ENCODE data around the gene PPP4R2.

Gene PPP4R2

DNA sequence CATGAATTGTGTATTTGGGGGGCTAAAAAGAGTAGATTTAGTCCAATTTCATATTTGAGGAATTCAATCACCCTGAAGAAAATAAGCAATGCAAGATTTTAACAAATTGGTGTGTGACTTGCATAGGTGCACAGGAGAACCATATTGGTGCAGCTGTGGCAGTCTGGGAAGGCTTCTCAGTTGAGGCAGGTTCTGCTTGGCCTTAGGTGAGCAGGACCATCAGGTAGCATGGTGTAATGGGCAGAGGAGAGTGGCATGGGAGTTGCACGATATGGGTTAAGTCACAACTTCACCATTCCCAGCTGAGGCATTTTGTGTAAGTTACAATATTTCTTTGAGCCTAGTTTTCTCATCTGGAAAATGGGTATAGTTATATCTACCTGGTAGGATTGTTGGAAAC is 75.3 kb downstream of the PPP4R2 start:
- no peak for DNase-seq

DNA sequence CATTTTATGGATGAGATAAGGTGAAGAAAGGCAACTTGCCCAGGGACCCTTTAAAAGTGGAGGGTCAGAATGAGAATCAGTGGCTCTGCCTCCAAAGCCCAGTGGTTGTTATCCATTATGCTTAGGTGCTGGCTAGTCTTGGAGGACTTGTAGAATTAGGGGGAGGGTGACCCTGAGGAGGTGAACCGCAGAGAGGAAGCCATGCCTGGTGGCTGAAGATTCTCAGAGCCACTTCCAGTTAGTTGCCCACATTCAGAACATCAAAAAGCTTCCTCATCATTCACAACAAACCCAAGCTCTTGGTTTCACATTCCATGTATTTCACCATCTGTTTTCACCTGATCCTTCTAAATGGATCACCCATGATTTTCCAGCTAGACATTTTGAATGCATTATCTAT is 76.0 kb downstream of the PPP4R2 start:
- DNase-seq: no peak

DNA sequence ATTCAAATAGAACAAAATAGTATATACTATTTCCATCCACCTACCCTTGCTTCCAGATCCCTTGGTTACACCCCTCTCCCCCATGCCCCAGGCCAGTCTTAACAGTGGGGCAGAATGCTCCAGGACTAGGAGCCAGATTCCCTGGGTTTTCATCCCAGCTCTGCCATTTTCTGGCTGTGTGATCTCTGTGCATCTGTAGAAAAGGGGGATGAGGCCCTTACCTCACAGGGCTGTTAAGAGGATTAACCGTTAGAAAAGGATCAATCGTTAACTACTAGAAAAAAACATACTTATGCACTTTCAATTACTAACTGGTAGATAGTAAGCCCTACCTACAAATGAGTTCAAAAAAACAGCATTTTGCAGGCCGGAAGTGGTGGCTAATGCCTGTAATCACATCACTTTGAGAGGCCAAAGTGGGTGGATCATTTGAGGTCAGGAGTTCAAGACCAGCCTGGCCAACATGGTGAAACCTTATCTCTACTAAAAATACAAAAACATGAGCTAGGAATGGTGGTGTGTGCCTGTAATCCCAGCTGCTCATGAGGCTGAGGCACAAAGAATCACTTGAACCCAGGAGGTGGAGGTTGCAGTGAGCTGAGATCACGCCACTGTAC is 76.6 kb downstream of the PPP4R2 start:
- no peak for DNase-seq

DNA sequence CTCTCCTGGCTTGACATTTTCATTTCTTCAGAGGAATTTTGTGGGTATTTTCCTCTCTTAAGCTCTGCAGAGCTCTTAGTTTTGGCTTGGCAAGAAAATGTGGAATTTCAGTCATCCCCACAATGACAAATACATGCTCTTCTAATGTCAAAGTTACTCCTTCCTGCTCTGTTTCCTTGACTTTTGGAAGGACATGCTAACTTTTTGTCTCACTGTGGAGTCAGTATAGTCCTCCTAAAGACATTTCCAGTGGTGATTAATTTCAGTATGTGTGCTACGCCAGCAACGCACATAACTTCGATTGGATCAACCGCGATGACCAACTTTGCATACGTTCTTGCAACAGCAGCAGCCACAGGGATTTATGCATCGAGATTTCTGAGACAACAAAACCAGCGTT is 78.2 kb downstream of the PPP4R2 start:
- DNase-seq: no peak

DNA sequence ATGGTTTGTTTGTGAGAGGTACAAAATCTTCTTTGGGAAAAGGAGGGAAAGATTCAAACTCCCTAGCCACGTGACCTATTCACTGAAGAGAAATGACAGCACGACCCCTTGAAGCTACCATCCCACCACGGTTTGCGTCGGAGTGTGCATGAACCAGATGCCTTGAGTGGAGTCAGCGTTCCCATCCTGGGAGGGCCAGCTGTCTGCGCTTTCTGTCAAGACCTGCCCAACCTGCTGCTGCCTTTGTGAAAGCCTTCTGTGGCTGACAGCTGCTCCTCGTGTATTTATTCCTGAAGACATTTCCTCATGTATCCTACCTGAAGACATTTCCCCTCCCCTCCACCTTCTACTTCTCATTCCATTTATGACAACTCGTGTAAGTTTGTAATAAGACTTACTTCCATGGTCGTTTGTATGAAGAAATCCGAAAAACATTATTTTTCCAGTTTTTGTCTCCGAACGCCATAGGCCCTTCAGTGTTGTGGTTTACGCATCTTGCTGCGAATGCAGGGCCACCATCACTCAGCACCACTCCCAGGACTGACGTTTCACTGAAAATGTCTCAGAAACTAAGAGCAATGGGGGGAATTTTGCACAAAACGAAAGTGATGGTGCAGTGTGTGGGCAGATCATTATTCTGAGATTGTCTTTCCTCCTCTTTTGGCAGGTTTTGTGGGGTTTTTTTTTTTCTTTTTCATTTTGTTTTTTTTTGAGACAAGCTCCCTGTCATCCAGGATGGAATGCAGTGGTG is 83.8 kb downstream of the PPP4R2 start:
- no peak for DNase-seq

DNA sequence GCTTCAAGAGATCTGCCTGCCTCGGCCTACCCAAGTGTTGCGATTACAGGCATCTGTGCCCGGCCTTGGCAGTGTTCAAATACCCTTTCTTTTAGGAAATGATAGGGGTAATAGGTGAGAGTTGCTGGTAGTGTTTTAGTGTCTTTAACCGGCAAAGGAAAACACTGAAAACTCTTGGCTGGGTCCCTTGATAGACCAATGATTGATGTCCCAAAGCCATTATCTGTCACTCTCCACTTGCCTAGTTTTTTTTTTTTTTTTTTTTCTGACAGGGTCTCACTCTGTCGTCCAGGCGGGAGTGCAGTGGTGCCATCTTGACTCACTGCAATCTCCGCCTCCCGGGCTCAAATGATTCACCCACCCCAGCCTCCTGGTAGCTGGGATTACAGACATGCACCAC is 84.5 kb downstream of the PPP4R2 start:
- no peak for DNase-seq

DNA sequence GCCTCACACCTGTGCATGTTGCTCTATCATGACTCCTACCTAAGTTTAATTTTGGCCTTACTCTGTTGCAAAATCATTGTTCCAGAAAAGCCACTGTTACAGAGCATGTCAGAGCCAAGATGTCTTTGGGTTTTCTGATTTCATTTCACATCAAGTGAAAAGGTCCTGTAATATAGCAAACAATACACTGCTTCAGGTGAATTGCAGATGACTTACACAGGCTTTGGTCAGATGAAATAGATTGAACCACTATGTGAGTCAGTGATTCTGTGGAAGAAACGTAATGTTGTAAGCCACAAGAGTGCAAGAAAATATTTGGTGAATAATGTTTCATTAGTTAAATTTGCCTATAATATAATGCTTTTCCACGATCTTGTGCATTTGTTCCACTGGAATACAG is 87.6 kb downstream of the PPP4R2 start:
- DNase-seq: no peak

DNA sequence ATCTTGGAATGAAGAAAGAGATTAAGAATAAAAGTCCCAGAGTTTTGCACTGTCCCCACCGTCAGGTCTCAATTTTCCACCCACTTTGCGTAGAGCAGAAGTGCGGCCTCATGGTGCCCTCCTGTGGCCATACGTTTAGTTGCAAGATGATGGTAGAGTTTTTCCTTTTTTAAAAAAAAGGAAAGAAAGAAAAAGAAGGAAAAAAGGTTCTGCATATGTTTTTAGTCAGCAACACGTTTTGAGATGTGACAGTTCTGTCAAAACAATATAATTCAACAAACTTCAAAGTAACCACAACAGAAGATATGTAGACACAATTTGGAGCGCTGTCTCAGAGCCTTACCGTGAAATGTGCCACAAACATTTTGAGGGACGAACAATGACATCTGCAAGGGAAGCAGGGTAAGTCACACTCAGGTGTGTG is 89.5 kb downstream of the PPP4R2 start:
- DNase-seq: no peak

DNA sequence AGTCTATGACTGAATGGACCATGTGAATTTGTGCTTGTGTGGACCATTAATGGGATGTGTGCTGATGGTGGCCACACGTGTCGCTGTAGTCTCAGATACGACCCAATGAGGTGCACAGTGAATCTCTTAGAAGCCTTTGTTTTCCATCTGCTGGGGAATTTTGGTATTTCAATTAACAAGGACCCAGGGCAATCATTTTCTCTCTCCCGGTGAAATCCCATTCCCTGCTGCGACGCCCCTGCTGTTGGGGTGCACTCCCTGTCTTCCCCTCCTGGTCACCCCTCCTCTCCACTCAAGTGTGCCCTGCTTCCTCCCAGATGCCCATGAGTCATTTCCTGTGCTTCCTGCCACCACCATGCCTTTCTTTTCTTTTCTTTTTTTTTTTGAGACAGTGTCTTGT is 97.5 kb downstream of the PPP4R2 start:
- DNase-seq: no peak

DNA sequence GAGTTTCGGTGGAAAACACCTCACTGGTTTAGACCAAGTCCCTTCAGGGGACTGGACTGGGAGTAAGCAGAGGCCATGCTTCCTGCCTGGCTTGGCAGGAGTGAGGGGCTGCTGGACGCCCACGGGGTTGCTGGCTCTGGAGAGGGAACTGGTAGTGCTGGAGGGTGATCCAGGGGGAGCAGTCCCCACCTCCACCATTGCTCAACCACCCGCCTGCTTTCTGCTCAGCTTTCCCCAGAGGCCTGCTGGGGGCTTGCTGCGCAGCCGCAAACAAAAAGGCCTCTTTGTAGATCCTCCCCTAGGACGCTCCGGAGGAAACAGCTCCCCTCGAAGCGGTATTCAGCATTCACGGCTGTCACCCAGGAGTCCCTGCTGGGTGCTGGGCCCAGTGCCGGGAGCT is 98.3 kb downstream of the PPP4R2 start:
- DNase-seq: peak; percentile 45

DNA sequence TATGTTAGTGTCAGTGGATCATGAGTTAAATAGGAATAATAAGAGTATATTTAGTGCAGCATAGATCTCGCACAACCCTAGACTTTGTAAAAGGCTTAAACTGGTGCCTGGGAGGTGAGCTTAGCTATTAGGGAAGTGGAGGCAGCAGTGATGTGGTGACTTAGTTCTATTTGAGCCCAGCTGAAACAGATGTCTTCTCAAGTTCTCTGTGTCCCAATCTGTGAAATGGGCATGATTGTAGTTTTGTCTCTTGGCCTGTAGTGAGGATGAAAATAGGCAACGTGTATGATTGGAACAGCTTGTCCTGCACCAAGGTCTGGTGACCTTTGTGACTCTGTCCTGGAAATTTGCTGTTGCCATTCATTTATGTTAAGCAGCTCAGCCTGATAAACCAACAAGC is 99.6 kb downstream of the PPP4R2 start:
- DNase-seq: no peak

DNA sequence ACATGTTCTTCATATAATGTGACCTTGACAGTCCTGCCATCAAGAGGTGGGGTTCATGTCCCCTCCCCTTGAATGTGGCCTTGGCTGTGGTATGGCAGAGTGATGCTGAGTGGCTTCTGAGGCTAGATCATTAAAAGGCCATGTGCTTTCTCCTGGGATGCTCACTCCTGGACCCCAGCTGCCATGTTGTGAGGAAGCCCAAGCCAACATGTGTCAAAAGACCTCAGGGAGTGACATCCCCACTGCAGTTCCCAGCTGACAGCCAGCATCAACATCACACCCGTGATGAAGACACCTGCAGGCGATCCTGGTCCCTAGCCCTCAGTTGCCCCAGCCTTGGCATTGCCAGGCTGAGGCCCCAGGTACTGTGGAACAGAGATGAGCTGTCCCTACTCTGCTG is 101.4 kb downstream of the PPP4R2 start:
- DNase-seq: no peak

DNA sequence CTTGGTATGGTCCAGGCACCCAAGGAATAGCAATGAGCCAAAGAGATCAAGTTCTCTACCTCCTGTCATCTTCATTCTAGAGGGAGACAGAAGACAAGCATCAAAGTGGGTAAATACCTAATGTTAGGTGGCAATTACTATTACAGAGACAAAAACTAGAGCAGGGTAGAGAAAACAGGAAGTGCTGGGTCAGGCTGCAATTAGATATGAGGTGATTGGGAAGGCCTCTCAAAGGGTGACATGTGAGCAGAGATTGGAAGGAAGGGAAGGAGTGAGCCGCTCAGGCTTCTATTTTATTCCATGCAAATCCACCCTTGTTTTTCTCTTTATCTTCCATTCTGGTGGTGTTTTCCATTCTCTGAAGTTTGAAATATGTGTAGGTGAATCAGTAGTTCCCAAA is 102.3 kb downstream of the PPP4R2 start:
- DNase-seq: no peak

DNA sequence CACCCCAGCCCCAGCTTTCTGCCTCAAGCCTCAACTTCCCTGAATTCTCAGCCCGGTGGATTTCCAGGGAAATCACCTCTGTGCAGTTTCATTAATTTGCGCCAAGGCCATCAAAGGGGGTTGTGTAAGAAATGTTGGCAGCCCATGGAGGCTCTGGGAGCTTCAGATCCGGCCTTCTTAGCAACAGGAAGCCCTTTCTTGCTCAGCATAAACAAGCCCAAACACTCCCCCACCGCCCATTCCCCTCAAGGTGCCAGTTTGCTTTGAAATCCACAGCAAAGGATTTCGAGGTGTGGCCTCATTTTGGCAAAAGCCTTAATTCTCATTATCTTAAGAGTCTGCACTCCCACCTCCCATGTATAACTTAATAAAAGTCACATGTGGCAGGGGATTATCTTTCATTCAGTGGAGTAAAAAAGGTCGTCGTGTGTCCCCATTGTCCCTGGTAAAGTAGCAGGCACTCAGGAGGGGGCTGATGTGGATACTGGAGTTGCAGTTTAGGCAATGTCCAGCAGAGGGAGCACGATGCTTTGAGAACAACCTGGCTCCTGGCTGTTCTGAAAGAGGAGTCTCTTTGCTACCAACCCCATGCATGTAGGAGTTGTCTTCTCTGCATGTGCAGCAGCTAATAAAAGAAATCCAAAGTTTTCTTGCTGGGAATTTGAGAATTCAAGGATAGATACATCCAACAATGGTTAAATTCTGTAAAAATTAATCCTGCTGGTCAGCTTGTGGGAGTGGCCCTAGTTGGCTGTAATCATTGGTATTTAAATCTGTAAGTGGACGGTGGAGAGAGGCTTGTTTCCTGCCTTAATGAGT is 104.3 kb downstream of the PPP4R2 start:
- peak; percentile 63 for DNase-seq

DNA sequence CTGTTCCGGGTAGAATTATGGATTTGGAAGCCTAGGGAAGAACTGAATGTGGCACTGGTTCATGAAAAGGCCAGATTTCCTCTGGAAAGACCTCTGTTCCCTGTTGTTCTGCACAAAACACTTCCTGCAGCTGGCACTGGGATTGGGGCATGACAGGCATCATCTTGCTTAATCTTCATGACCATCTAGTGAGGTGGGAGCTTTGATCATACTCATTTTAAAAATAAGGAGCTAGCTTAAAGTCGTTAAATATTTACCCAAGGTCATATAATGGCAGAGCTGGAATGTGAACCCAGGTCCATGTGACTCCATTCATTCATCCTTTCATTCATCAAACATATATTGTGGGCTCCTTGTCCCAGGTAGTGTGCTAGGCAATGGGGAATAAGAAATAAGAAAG is 105.3 kb downstream of the PPP4R2 start:
- no peak for DNase-seq

DNA sequence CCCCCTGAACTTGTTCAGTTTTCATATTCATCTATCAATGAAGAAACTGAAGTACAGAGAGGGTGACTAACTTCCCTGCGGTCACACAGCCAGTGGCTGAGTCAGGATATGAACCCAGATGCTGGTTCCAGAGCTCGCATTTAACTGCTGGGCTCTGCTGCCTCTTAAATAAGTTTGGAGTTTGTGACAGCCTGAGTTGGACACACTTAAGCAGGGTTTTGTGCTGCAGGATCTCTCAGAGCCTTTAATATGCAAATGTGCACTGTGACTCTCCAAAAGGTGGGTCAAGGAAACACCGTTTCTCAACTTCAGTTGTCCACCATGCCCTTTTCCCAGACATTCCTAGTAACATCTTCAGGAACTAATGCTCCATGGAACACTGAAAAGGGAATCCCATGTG is 110.6 kb downstream of the PPP4R2 start:
- no peak for DNase-seq

DNA sequence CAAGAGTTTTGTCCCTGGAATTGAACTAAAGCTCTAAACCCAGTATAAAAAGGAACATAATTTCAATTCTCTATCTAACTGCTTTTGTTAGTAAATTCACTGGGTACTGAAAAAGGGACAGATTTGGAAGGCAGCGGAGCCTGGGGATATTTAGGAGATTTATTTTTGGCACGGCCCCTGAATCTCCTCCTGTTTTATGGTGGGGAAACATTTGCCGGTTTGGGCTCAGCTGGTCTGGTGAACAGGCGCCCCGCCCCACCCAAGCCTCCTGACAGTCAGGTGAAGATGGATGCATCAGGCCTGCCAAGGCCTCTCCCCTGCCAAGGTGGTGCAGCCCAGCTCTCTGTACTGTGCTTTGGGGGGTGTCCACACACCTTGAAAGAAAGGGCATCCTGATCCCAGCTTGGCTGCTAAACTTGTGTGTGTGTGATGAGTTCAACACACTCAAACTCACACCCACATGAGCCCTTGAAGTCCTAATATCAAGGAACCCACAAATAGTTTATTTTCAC is 111.1 kb downstream of the PPP4R2 start:
- no peak for DNase-seq

DNA sequence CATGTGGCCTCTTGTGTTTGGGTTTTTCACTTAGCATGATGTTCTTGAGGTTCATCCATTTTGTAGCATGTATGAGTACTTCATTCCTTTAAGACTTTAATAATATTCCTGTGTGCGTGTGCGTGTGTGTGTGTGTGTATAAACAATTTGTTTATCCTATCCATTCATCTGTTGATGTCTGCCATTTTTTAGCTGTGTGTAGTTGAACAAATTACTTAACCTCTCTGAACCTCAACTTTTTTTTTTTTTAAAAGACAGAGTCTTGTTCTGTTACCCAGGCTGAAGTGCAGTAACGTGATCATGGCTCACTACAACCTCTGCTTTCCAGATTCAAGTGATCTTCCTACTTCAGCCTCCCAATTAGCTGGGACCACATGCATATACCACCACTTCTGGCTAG is 112.1 kb downstream of the PPP4R2 start:
- DNase-seq: no peak

DNA sequence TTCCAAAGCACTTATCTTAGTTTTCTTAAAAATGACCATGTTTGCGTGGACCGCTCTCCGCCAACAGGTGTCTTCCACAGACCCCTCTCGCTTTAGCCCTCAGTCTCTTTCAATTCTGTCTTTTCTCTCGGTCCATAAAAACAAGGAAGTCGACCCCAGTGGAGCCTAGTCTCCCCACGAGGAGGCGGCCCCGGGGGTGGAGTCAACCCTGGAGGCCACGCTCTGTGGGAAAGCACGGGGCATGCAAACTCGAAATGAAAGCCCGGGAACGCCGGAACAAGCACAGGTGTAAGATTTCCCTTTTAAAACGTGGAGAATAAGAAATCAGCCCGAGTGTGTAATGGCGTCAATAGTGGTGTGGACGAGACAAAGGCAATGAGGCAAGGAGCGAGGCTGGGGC is 113.9 kb downstream of the PPP4R2 start:
- DNase-seq: no peak

DNA sequence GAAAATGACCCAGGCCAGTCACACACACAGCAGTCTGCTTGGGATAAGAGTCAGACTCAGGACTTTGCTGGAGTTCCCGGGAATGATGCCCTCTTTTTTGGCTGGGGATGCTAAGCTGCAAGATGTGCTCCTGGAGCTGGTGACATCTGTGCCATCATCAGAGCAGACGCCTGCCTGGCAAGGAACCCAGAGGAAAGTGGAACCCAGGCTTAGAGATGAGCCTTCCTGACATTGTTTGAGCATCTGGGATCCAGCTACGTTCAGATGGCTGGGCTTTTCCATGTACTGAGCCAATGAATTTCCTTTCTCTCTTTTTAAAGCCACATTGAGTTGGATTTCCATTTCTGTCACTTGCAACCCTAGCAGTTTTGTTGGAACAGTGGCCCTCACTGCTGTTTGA is 118.1 kb downstream of the PPP4R2 start:
- no peak for DNase-seq

DNA sequence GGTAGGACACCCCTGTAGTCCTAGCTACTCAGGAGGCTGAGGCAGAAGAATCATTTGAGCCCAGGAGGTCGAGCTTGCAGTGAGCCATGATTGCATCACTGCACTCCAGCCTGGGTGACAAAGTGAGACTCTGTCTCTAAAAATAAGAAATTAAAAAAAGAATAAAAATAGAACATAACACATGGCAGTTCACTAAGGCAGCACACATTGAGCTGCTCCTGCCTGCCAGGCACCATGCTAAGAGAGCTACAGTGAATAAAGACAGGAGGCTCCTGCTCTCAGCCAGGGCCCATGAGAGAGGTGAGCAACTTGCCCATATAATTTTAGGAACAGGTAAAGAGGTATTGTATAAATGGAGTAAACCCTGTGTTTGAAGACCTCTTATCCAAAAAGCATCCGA is 119.2 kb downstream of the PPP4R2 start:
- no peak for DNase-seq

Measured in NCI-H1436 (cell line).